Effector memory CD8-positive, alpha-beta T cell (primary cell): ENCODE measurements around the gene TMEM120A.

Experiments used
- ATAC-seq: fragments of 150-1000 bp; cut with Tn5 transposase; replicated peaks from 2 replicates; pipeline ENCODE4 v1.10.0; 2021; ENCODE audit warnings: mild to moderate bottlenecking, moderate library complexity
- DNase-seq, 3 experiments: peaks; one replicate each; pipeline ENCODE4 v3.0.0; 2021
- H3K27ac Mint-ChIP-seq, 2 donors: one replicate each; pipeline ENCODE4 v1.8.0; 2022; ENCODE audit warnings: mild to moderate bottlenecking in 2 of 2, mixed read lengths in 2 of 2, moderate library complexity in 2 of 2
- H3K27me3 Mint-ChIP-seq, 2 donors: one replicate each; pipeline ENCODE4 v1.8.0; 2022; ENCODE audit warnings: mixed read lengths in 2 of 2
- H3K36me3 Mint-ChIP-seq: one replicate; pipeline ENCODE4 v1.8.0; 2022; ENCODE audit warnings: mild to moderate bottlenecking, moderate library complexity, mixed read lengths; ENCODE audit not compliant: insufficient read depth
- H3K4me1 Mint-ChIP-seq, 2 donors: one replicate each; pipeline ENCODE4 v1.8.0; 2022; ENCODE audit warnings: low read depth in 2 of 2, mixed read lengths in 2 of 2
- H3K4me3 Mint-ChIP-seq, 2 donors: one replicate each; pipeline ENCODE4 v1.8.0; 2022; ENCODE audit warnings: mild to moderate bottlenecking in 2 of 2, mixed read lengths in 2 of 2, moderate library complexity in 2 of 2
- H3K9me3 Mint-ChIP-seq, 2 donors: one replicate each; pipeline ENCODE4 v1.8.0; 2022; ENCODE audit warnings: mixed read lengths in 2 of 2

TMEM120A gene

DNA sequence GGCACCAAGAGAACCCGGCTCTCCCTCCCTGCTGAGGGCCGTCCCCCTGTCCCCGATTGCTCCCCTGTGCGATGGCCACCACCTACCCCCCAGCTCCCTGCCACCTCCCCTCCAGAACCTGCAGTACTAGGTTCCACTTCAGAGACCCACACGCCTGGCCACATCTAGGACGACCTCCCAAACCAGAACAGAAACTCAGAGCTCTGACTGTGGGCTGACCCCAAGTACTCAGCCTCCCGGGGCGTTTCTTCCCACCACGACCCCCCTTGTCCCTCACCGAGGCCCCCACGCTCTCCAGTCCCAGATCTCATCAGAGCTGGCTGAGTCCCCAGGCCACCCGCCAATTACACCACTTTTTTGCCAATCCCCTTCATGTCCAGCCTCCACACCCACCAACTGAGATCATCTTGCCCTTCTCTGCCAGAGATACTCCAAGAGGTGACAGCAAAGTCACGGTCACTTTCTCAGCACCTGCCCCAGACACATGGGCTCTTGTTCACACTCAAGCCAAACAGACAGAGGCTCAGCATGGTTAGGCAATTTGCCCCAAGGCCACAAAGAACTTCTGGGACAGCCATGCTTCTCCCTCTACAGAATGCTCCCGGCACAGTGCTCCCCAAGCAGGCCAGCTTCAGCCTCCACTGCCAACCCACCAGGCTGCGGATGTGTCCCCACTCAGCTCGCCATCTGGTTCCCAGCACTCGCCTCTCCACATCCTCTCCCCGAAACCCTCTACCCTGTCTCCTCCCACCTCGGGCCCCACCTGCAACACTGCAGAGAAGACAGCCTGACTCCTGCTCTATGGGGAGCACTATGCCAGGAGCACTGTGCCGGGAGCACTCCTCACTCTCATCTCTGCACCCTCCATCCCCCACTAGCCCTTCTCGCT, 4.7 kb downstream of the TMEM120A start:
- Mint-ChIP-seq H3K4me3 (no peak overlapping the region), H3K9me3 (no peaks in the 10 kb centered on the region), H3K36me3 (peaks cover 5% of the 10 kb centered on the region), H3K27ac (peak overlapping the region in 1 of 2 donors; percentile 49), H3K27me3 (no peaks in the 10 kb centered on the region), H3K4me1 (peaks cover 25 to 31% of the 10 kb centered on the region in 2 donors)
- ATAC-seq (no peak), DNase-seq (no peak)

GRCh38 chr7:75988568-75989499, 5.6 kb downstream of the TMEM120A start:
- DNase-seq, result no peak
- Mint-ChIP-seq H3K4me3 (no peak overlapping the region), H3K27ac (no peak overlapping the region), H3K9me3 (no peaks in the 10 kb centered on the region), H3K27me3 (no peaks in the 10 kb centered on the region), H3K36me3 (peaks cover 5% of the 10 kb centered on the region), H3K4me1 (peaks cover 25 to 29% of the 10 kb centered on the region in 2 donors)
- no peak for ATAC-seq

- H3K36me3 Mint-ChIP-seq, result peaks cover 5% of the 10 kb centered on the region
- ATAC-seq, result no peak
Measured at GRCh38 chr7:75987805-75988567, 6.4 kb downstream of the TMEM120A start.

DNA sequence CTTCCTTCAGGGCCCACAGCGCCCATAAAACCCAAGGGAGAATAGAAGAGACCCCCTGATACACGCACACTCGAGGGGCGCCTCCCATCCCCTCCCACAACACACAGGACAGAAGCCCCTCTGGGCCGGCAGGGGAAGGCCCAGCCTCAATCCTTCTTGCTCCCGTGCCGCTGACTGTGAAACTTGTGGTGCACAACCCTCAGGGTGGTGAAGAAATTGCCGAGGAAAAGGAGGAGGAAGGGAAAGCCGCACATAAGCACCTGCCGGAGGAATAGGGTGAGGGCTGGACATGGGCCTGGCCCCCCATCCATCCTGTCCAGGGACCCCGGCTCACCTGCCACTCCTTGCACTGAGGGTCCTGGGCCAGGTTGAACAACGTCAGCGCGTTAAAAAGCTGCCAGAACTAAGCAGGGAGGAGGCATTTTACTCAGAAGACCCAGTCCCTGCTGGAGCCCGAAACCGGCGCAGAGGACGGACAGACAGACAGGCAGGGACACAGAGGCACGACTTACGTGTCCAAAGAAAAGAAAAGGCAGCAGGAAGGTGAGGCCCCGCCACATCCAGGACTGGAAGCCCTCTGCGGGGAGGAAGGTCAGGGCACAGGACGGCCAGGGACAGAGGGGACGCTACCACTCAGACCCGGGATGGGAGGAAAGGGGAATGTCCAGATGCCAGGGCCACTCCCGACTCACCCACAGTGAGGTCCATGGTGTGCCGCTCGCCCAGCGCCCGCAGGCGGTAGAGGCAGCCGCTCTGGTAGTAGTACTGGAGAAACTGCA, 7.2 kb downstream of the TMEM120A start:
- peaks cover 17 to 19% of the 10 kb centered on the region in 2 donors for H3K4me1 Mint-ChIP-seq
- no peak for ATAC-seq
- H3K4me3 Mint-ChIP-seq, result no peak overlapping the region
- peaks cover 5% of the 10 kb centered on the region for H3K36me3 Mint-ChIP-seq
- no peak for DNase-seq
- H3K27ac Mint-ChIP-seq, result peak overlapping the region in 1 of 2 donors; percentile 71
- H3K27me3 Mint-ChIP-seq, result no peaks in the 10 kb centered on the region
- H3K9me3 Mint-ChIP-seq, result no peaks in the 10 kb centered on the region

More at GRCh38 chr7:75987805-75988567, 6.4 kb downstream of the TMEM120A start:
- Mint-ChIP-seq H3K9me3 (no peaks in the 10 kb centered on the region), H3K27ac (peak overlapping the region in 1 of 2 donors; percentile 5), H3K4me1 (peaks cover 18 to 21% of the 10 kb centered on the region in 2 donors), H3K27me3 (no peaks in the 10 kb centered on the region), H3K4me3 (no peak overlapping the region)
- DNase-seq, result no peak

DNA sequence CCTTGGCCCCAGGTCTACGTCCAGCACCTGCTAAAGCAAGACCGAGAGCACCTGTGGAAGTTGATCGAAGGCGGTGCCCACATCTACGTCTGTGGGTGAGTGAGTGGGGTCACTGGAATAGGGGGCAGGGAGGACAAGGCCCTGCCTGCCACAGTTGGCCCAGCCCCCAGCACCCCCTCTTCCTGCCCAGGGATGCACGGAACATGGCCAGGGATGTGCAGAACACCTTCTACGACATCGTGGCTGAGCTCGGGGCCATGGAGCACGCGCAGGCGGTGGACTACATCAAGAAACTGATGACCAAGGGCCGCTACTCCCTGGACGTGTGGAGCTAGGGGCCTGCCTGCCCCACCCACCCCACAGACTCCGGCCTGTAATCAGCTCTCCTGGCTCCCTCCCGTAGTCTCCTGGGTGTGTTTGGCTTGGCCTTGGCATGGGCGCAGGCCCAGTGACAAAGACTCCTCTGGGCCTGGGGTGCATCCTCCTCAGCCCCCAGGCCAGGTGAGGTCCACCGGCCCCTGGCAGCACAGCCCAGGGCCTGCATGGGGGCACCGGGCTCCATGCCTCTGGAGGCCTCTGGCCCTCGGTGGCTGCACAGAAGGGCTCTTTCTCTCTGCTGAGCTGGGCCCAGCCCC, 8.1 kb downstream of the TMEM120A start:
- H3K27me3 Mint-ChIP-seq, result no peaks in the 10 kb centered on the region
- no peak for ATAC-seq
- peak overlapping the region in 1 of 2 donors; percentile 71 for H3K27ac Mint-ChIP-seq
- H3K9me3 Mint-ChIP-seq, result no peaks in the 10 kb centered on the region
- peaks cover 17 to 19% of the 10 kb centered on the region in 2 donors for H3K4me1 Mint-ChIP-seq
- no peak for DNase-seq
- H3K4me3 Mint-ChIP-seq, result no peak overlapping the region
- H3K36me3 Mint-ChIP-seq, result peaks cover 5% of the 10 kb centered on the region

DNA sequence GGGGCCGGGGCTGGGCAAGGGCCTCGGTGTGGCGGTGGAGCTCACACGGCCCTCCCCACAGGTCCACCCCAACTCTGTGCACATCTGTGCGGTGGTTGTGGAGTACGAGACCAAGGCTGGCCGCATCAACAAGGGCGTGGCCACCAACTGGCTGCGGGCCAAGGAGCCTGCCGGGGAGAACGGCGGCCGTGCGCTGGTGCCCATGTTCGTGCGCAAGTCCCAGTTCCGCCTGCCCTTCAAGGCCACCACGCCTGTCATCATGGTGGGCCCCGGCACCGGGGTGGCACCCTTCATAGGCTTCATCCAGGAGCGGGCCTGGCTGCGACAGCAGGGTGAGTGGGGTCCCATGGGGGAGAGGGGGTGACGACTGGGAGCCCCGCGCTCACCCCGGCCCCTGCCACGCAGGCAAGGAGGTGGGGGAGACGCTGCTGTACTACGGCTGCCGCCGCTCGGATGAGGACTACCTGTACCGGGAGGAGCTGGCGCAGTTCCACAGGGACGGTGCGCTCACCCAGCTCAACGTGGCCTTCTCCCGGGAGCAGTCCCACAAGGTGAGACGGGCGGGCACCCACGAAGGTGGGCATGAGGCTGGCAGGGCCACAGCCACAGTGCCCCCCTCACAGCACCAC, 8.8 kb downstream of the TMEM120A start:
- ATAC-seq (no peak), DNase-seq (no peak)
- peaks cover 5% of the 10 kb centered on the region for H3K36me3 Mint-ChIP-seq
- no peak overlapping the region for H3K4me3 Mint-ChIP-seq
- H3K27ac Mint-ChIP-seq, result no peak overlapping the region
- H3K27me3 Mint-ChIP-seq, result no peaks in the 10 kb centered on the region
- H3K9me3 Mint-ChIP-seq, result no peaks in the 10 kb centered on the region
- peaks cover 13 to 14% of the 10 kb centered on the region in 2 donors for H3K4me1 Mint-ChIP-seq

DNA sequence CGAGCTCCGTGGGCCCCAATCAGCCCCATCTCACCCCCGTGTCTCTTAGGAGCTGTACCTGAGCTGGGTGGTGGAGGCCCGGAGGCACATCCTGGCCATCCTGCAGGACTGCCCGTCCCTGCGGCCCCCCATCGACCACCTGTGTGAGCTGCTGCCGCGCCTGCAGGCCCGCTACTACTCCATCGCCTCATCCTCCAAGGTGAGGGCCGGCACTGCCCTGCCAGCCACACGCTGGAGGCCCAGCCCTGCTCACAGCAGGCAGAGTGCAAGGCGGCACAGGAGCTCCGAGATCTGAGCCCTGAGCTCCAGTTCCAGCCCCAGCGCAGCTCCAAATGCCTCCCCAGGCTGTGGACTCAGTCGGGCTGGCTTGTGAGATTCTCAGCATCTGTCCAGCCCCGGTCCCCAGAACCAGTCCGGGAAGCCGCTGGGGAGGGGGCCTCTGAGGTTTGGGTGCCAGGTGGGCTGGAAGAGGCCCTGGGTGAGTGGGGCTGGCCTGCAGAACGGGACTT, 9.3 kb downstream of the TMEM120A start:
- Mint-ChIP-seq H3K36me3 (no peaks in the 10 kb centered on the region), H3K4me1 (peaks cover 8 to 9% of the 10 kb centered on the region in 2 donors), H3K9me3 (no peaks in the 10 kb centered on the region), H3K4me3 (no peak overlapping the region), H3K27me3 (no peaks in the 10 kb centered on the region), H3K27ac (no peak overlapping the region)
- no peak for DNase-seq
- ATAC-seq, result no peak

- Mint-ChIP-seq H3K27ac (no peak overlapping the region), H3K27me3 (no peaks in the 10 kb centered on the region), H3K9me3 (no peaks in the 10 kb centered on the region), H3K36me3 (no peaks in the 10 kb centered on the region), H3K4me3 (no peak overlapping the region), H3K4me1 (peaks cover 1 to 3% of the 10 kb centered on the region in 2 donors)
- DNase-seq (no peak), ATAC-seq (no peak)
Measured at GRCh38 chr7:75984130-75985008, 10.0 kb downstream of the TMEM120A start.

GRCh38 chr7:75983471-75984129, 10.8 kb downstream of the TMEM120A start:
- Mint-ChIP-seq H3K27me3 (no peaks in the 10 kb centered on the region), H3K4me3 (no peak overlapping the region), H3K9me3 (no peaks in the 10 kb centered on the region), H3K36me3 (no peaks in the 10 kb centered on the region), H3K4me1 (peaks cover 1 to 3% of the 10 kb centered on the region in 2 donors), H3K27ac (peak overlapping the region in 1 of 2 donors; percentile 35)
- ATAC-seq, result no peak
- DNase-seq, result no peak

DNA sequence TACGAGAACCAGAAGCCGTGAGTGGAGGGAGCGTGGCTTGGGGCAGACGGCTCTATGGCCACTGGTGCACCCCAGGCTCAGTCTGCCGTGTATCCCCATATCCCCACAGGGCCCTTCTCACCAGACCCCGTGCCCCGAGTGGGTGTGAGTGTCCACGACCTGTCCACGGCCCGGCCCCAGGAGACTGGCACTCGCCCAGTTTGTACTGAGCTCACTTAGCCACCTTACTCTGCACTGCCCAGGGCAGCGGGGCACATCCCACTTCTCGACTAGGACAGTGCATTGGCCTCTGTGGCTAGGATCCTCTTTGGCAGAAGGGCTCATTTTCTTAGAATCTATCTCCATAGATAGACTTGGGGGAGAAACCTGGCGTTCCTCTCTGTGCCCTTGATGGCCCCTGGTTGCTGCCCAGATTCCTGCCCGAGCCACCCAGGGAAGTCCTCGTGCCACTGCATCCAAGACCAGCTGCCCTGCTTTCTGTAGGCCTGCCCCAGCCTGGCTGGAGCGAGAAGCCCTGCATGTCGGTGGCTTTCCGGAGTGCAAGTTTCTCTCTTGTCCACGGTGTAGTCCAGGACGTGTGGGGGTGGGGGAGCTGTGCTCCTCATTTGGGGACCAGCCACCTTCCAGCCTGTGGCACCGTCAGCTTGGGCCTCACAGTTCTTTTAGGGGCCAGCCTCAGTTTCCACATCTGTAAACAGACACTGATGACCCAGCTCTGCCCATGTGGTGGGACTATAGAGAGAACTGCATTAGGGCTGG, 11.9 kb downstream of the TMEM120A start:
- Mint-ChIP-seq H3K4me1 (no peaks in the 10 kb centered on the region), H3K27ac (peak overlapping the region; percentile 73 to 84), H3K36me3 (no peaks in the 10 kb centered on the region), H3K27me3 (no peaks in the 10 kb centered on the region), H3K4me3 (no peak overlapping the region), H3K9me3 (no peaks in the 10 kb centered on the region)
- ATAC-seq (no peak), DNase-seq (no peak)
